Measurements from ENCODE around the gene NTSR1. TPM values are rescaled to one million over a fixed set of nuclear protein-coding genes. Genes with fewer than 3 reads are reported as not detected.

NTSR1 gene
- total RNA-seq, 1 experiment from 2014 or later = 0.98 TPM

GRCh38 chr20:62751551-62752150 lies 43.0 kb downstream of the NTSR1 start:
- Histone ChIP-seq H3K9me2 (ENCODE audit: insufficient read depth) (no peaks in the 10 kb centered on the region), H3F3A (ENCODE audit: insufficient read depth, low read depth) (peaks cover 8% of the 10 kb centered on the region), H2AFZ (no peak overlapping the region), H3K27ac (no peak overlapping the region), H3K4me2 (no peak overlapping the region), H3K27me3 (ENCODE audit: insufficient read depth, low read depth) (no peaks in the 10 kb centered on the region), H3K79me2 (ENCODE audit: low read depth) (no peaks in the 10 kb centered on the region), H3K36me3 (ENCODE audit: low read depth) (no peaks in the 10 kb centered on the region), H3K9me3 (ENCODE audit: insufficient read depth, low read depth) (no peaks in the 10 kb centered on the region), H3K4me3 (no peak overlapping the region), H3K4me1 (replicated peaks; ENCODE audit: insufficient read depth) (no peaks in the 10 kb centered on the region), H4K20me1 (ENCODE audit: insufficient read depth) (no peaks in the 10 kb centered on the region)
- CTCF ChIA-PET = no interaction called here
- no peak for TF ChIP-seq CTCF (conservative IDR thresholded peaks at IDR 0.05)
- no peak for TF ChIP-seq EZH2 (IDR thresholded peaks at IDR 0.05; ENCODE audit: low read depth)
- intact Hi-C loops (cut with micrococcal nuclease; ENCODE audit: unreplicated experiment) = no loop called here
- POLR2A ChIA-PET (ENCODE audit: unreplicated experiment) = no interaction called here
- BruUV-seq (replicated peaks) = no TSS peak
- no peak for DNase-seq

GRCh38 chr20:62752181-62752670 lies 43.6 kb downstream of the NTSR1 start:
- no peaks in the 10 kb centered on the region for H3K4me1 ChIP-seq (replicated peaks; ENCODE audit: insufficient read depth)
- DNase-seq = no peak
- no peak overlapping the region for H2AFZ ChIP-seq
- H3K9me2 ChIP-seq (ENCODE audit: insufficient read depth) = no peaks in the 10 kb centered on the region
- peaks cover 14% of the 10 kb centered on the region for H3F3A ChIP-seq (ENCODE audit: insufficient read depth, low read depth)
- H3K27ac ChIP-seq = no peak overlapping the region
- intact Hi-C loops (cut with micrococcal nuclease; ENCODE audit: unreplicated experiment) = no loop called here
- BruUV-seq (replicated peaks) = no TSS peak
- no peaks in the 10 kb centered on the region for H4K20me1 ChIP-seq (ENCODE audit: insufficient read depth)
- POLR2A ChIA-PET (ENCODE audit: unreplicated experiment) = no interaction called here
- H3K4me3 ChIP-seq = no peak overlapping the region
- no peaks in the 10 kb centered on the region for H3K9me3 ChIP-seq (ENCODE audit: insufficient read depth, low read depth)
- no peak overlapping the region for H3K4me2 ChIP-seq
- H3K36me3 ChIP-seq (ENCODE audit: low read depth) = no peaks in the 10 kb centered on the region
- CTCF ChIA-PET = no interaction called here
- no peaks in the 10 kb centered on the region for H3K27me3 ChIP-seq (ENCODE audit: insufficient read depth, low read depth)
- TF ChIP-seq EZH2 (IDR thresholded peaks at IDR 0.05; ENCODE audit: low read depth) (no peak), CTCF (conservative IDR thresholded peaks at IDR 0.05) (no peak)
- no peaks in the 10 kb centered on the region for H3K79me2 ChIP-seq (ENCODE audit: low read depth)

GRCh38 chr20:62752671-62753501 lies 44.2 kb downstream of the NTSR1 start:
- Histone ChIP-seq H2AFZ (no peak overlapping the region), H3K27ac (no peak overlapping the region), H3K79me2 (ENCODE audit: low read depth) (no peaks in the 10 kb centered on the region), H3K9me2 (ENCODE audit: insufficient read depth) (no peaks in the 10 kb centered on the region), H3K9me3 (ENCODE audit: insufficient read depth, low read depth) (no peaks in the 10 kb centered on the region), H3K36me3 (ENCODE audit: low read depth) (no peaks in the 10 kb centered on the region), H4K20me1 (ENCODE audit: insufficient read depth) (no peaks in the 10 kb centered on the region), H3F3A (ENCODE audit: insufficient read depth, low read depth) (peaks cover 14% of the 10 kb centered on the region), H3K27me3 (ENCODE audit: insufficient read depth, low read depth) (no peaks in the 10 kb centered on the region), H3K4me3 (no peak overlapping the region), H3K4me1 (replicated peaks; ENCODE audit: insufficient read depth) (no peaks in the 10 kb centered on the region), H3K4me2 (no peak overlapping the region)
- ChIA-PET POLR2A (ENCODE audit: unreplicated experiment) (no interaction called here), CTCF (no interaction called here)
- BruUV-seq (replicated peaks) = no TSS peak
- TF ChIP-seq CTCF (conservative IDR thresholded peaks at IDR 0.05) (no peak), EZH2 (IDR thresholded peaks at IDR 0.05; ENCODE audit: low read depth) (no peak)
- intact Hi-C loops (cut with micrococcal nuclease; ENCODE audit: unreplicated experiment) = no loop called here
- no peak for DNase-seq

Measured in PC-9 (cell line).